ENCODE results near the gene STYXL2.

STYXL2 gene

DNA sequence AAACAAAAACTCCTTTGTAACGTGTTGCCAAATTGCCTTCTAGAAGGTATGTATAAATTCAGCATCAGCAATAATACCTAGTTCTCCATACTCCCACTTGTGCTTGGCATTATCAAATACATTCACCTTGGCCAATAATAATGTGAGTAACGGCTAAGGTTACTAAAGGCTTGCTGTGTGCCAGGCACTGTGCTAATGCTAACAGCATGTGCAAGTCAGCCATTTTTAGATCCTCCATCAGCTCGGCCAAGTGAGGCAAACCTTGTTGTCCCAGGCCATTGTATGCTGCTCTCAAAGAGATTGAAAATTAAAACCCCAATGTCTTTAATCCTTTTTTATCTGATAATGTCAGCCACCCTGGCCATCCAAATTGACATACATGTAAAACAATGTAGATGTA lies 48.1 kb downstream of the STYXL2 start:
- ATAC-seq: no peak
- no peak for TF ChIP-seq TOX (CRISPR knock-in tag; IDR thresholded peaks at IDR 0.05; ENCODE audit: borderline replicate concordance)
